Measurements from ENCODE around the gene NFKBIB. TPM values are rescaled to one million over a fixed set of nuclear protein-coding genes. Genes with fewer than 3 reads are reported as not detected.

NFKBIB gene
- total RNA-seq, 2 experiments from 2014 or later = 29.3 to 30.1 TPM

DNA sequence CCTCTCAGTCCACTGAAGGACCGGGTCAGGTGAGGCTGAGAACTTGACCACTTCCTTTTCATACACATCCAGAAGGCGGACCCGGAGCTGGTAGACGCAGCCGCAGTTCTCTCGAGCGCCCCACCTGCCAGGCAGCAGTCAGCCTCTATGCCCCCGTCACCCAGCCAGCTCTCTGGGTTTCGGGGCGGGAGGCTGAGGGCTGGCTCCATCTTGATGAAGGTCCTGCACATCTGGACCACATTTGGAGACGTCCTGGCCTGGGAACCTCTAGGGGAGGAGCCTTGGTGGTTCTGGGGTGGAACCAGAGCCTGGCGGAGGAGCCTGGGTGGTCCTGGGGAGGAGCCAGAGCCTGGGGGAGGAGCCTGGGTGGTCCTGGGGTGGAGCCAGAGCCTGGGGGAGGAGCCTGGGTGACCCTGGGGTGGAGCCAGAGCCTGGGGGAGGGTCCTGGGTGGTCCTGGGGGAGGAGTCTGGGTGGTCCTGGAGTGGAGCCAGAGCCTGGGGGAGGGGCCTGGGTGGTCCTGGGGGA lies 45.3 kb downstream of the NFKBIB start:
- intact Hi-C loops (cut with DNase I, micrococcal nuclease) = no loop called here
- H3K9me3 Mint-ChIP-seq = no peaks in the 10 kb centered on the region
- H3K27ac ChIP-seq (ENCODE audit: low read depth in 1 of 2, low read length in 2 of 2) = no peak overlapping the region
- no peak overlapping the region for H3K4me3 Mint-ChIP-seq
- ChIA-PET CTCF (no interaction called here), POLR2A (no interaction called here)
- peaks cover 32% of the 10 kb centered on the region for H3K4me1 Mint-ChIP-seq (ENCODE audit: low read depth)
- H3K36me3 ChIP-seq (ENCODE audit: insufficient read depth, low read length) = no peaks in the 10 kb centered on the region
- no peak overlapping the region for H3K4me3 ChIP-seq (ENCODE audit: low read length)
- ATAC-seq (ENCODE audit: poor library complexity) (no peak), DNase-seq (peak in 1 of 14 experiments; percentile 45)
- H3K4me1 ChIP-seq (ENCODE audit: insufficient read depth, low read length) = peaks cover 18% of the 10 kb centered on the region
- H3K27ac Mint-ChIP-seq = no peak overlapping the region
- H3K36me3 Mint-ChIP-seq (ENCODE audit: low read depth) = no peaks in the 10 kb centered on the region
- H3K27me3 ChIP-seq (ENCODE audit: control insufficient read depth in 1 of 2, insufficient read depth in 2 of 2, low read length in 2 of 2) = no peaks in the 10 kb centered on the region
- no peaks in the 10 kb centered on the region for H3K9me3 ChIP-seq (ENCODE audit: control insufficient read depth in 1 of 2, insufficient read depth in 1 of 2, low read length in 2 of 2)
- no peaks in the 10 kb centered on the region for H3K27me3 Mint-ChIP-seq
- TF ChIP-seq, protein P1, sequence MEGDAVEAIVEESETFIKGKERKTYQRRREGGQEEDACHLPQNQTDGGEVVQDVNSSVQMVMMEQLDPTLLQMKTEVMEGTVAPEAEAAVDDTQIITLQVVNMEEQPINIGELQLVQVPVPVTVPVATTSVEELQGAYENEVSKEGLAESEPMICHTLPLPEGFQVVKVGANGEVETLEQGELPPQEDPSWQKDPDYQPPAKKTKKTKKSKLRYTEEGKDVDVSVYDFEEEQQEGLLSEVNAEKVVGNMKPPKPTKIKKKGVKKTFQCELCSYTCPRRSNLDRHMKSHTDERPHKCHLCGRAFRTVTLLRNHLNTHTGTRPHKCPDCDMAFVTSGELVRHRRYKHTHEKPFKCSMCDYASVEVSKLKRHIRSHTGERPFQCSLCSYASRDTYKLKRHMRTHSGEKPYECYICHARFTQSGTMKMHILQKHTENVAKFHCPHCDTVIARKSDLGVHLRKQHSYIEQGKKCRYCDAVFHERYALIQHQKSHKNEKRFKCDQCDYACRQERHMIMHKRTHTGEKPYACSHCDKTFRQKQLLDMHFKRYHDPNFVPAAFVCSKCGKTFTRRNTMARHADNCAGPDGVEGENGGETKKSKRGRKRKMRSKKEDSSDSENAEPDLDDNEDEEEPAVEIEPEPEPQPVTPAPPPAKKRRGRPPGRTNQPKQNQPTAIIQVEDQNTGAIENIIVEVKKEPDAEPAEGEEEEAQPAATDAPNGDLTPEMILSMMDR (IDR thresholded peaks at IDR 0.05) = no peak

DNA sequence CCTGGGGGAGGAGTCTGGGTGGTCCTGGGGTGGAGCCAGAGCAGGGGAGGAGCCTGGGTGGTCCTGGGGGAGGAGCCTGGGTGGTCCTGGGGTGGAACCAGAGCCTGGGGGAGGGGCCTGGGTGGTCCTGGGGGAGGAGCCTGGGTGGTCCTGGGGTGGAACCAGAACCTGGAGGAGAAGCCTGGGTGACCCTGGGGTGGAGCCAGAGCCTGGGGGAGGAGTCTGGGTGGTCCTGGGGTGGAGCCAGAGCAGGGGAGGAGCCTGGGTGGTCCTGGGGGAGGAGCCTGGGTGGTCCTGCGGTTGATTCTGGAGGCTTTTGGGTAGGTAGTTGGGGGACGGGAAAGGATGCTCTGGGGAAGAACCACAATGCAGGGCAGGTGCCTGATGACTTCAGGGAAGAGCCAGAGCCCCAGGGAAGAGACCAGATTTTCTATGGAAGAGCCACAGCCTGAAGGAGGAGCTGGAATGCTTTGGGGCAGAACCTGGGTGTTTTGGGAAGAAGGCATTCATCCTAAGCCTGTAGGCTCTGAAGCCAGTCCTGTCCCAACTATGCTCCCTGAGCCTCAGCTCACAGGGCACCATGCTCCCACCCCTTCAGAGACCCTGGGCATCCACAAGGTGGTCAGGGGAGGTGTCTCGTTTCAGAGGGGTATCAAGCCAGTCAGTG lies 45.9 kb downstream of the NFKBIB start:
- Mint-ChIP-seq H3K9me3 (no peaks in the 10 kb centered on the region), H3K36me3 (ENCODE audit: low read depth) (no peaks in the 10 kb centered on the region), H3K27me3 (no peaks in the 10 kb centered on the region), H3K4me1 (ENCODE audit: low read depth) (peaks cover 25% of the 10 kb centered on the region), H3K27ac (no peak overlapping the region), H3K4me3 (no peak overlapping the region)
- DNase-seq (peak in 1 of 14 experiments; percentile 40), ATAC-seq (ENCODE audit: poor library complexity) (no peak)
- H3K4me3 ChIP-seq (ENCODE audit: low read length) = no peak overlapping the region
- peaks cover 0 to 3% of the 10 kb centered on the region in 2 experiments for H3K27me3 ChIP-seq (ENCODE audit: control insufficient read depth in 1 of 2, insufficient read depth in 2 of 2, low read length in 2 of 2)
- no peaks in the 10 kb centered on the region for H3K9me3 ChIP-seq (ENCODE audit: control insufficient read depth in 1 of 2, insufficient read depth in 1 of 2, low read length in 2 of 2)
- H3K27ac ChIP-seq (ENCODE audit: low read depth in 1 of 2, low read length in 2 of 2) = no peak overlapping the region
- intact Hi-C loops (cut with DNase I, micrococcal nuclease) = no loop called here
- ChIA-PET POLR2A (no interaction called here), CTCF (no interaction called here)
- TF ChIP-seq, protein P1 (IDR thresholded peaks at IDR 0.05) = no peak
- peaks cover 23% of the 10 kb centered on the region for H3K4me1 ChIP-seq (ENCODE audit: insufficient read depth, low read length)
- H3K36me3 ChIP-seq (ENCODE audit: insufficient read depth, low read length) = no peaks in the 10 kb centered on the region

DNA sequence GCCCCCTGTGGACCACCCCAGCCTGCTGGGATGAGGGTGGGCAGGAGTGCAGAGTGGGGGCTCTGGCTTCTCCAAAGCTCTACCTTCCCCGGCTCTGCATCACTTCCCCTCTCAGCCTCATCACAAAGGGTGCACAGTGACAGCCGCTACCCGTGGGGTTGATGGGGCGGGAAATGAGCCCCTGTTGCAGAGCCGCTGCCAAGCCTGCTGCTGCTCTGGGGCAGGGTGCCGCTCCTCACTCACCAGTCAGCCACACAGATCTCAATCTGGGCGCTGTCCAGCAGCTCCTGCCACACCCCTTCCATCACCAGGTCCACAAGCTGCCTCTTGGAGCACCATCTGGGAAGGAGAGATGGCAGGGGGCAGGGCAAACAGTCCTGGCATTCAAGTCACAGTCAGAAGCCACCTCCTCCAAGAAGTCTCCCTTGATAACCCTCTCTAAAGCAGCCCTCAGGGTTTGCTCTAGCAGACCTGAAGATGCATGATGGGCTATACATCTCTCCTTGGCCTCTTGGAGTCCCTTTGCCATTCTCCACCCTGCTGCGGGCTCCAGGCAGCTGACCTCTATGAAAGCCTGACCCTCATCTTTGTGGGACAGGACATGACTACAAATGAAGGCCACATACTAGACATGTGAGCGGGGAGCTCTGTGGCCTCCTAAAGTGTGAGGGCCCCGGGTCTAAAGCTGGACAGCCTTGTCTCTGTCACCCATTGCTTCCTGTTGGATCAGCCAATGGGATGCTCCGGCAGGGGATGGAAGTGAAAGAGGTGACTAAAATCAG lies 46.7 kb downstream of the NFKBIB start:
- ATAC-seq (ENCODE audit: poor library complexity) = no peak
- Mint-ChIP-seq H3K9me3 (no peaks in the 10 kb centered on the region), H3K36me3 (ENCODE audit: low read depth) (no peaks in the 10 kb centered on the region), H3K27ac (no peak overlapping the region), H3K4me3 (no peak overlapping the region), H3K4me1 (ENCODE audit: low read depth) (peaks cover 18% of the 10 kb centered on the region), H3K27me3 (no peaks in the 10 kb centered on the region)
- Histone ChIP-seq H3K4me3 (ENCODE audit: low read length) (no peak overlapping the region), H3K27me3 (ENCODE audit: control insufficient read depth in 1 of 2, insufficient read depth in 2 of 2, low read length in 2 of 2) (peaks cover 0 to 3% of the 10 kb centered on the region in 2 experiments), H3K9me3 (ENCODE audit: control insufficient read depth in 1 of 2, insufficient read depth in 1 of 2, low read length in 2 of 2) (no peaks in the 10 kb centered on the region), H3K36me3 (ENCODE audit: insufficient read depth, low read length) (no peaks in the 10 kb centered on the region), H3K4me1 (ENCODE audit: insufficient read depth, low read length) (peaks cover 19% of the 10 kb centered on the region), H3K27ac (ENCODE audit: low read depth in 1 of 2, low read length in 2 of 2) (no peak overlapping the region)
- ChIA-PET CTCF (no interaction called here), POLR2A (no interaction called here)
- intact Hi-C loops (cut with DNase I, micrococcal nuclease) = no loop called here
- peak in 1 of 14 experiments; percentile 16 for DNase-seq
- TF ChIP-seq, protein P1 (IDR thresholded peaks at IDR 0.05) = no peak

Measured in CD4-positive, alpha-beta T cell (primary cell).